ELF-1 (cell line): ENCODE results near the gene FAM43B.

ENCODE experiments used
- DNase-seq: peaks from one replicate; pipeline ENCODE4 v3.0.0-alpha.2; 2016; ENCODE audit warnings: low read depth, low spot score

Gene FAM43B

DNA sequence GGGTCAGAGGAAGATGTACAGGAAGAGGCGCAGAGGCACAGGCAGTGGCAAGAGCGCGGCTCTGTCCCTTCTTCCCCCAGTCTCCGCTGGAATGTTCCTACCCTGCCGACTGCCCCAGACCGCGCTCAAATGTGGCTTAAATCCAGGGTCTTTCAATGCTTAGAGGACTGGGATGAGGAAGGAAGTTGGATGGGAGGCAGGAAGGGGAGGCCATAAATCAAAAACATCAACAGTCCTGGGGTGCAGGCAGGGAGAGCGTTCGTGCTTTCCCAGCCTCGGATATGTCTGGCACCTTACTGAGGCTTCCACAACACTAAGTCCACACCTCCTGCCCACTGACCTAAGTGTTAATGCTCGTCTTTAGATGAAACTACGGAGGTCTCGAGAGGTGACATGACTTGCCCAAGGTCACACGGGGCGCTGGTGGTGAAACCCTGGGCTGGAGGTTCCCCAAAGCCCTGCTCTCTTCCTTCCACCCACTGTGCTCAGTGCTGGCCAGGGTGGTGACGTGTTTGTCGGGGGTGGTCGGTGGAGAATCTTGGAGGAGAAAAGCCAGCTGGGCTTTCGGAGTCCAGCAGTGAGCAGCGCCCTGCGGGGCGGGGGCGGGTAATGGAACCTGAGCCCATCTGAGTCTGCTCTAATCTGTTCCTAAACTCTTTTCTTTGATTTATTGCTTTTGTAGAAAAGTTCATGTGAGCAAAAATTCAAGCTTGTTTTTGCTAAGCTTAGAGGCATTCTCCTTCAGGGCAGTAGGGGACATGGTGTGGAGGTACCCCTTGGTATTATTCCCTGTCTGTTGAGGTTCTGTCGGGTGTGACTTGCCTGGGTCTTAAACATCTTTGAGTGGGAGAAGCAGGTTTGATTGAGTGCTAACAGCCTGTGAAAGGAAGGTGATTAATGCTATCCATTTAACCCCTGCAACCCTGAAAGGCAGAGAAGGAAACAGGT lies 37.2 kb downstream of the FAM43B start:
- DNase-seq = peak; percentile 64

DNA sequence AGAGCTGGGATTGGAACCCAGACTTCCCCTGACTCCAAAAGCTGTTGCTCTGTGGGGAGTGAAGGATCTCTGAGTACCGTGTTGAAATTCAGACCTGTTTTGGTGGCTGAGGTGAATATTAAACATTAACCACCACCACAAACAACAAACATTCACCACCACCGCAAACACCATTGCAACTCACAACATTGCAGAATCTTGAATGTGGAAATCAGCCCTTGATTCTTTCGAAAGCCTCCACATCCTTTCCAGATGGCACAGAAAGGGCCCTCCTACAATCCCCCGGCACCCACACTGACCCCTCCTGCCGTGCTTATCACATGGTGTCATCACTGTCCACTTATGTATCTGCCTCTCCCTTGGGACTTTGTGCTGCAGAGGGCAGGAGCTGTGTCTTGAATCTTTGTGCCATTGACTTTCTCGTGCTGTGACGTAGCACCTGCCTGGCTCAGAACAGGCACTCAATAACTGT lies 38.0 kb downstream of the FAM43B start:
- no peak for DNase-seq

DNA sequence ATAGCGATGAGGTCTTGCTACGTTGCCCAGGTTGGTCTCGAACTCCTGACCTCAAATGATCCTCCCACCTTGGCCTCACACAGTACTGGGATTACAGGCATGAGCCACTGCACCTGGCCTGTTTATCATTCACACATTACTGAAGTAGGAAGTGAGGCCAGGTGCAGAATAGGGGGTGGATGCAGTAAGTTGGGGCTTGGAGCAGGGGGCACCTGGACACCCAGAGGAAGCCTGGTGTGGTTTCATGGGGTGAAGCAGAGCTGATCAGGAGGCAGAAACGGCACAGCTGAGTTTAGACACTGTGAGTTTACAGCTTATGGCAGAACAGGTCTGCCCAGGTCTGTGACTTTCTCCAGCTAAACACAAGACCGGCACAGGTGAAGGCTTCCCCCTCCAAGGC lies 41.4 kb downstream of the FAM43B start:
- DNase-seq = no peak

DNA sequence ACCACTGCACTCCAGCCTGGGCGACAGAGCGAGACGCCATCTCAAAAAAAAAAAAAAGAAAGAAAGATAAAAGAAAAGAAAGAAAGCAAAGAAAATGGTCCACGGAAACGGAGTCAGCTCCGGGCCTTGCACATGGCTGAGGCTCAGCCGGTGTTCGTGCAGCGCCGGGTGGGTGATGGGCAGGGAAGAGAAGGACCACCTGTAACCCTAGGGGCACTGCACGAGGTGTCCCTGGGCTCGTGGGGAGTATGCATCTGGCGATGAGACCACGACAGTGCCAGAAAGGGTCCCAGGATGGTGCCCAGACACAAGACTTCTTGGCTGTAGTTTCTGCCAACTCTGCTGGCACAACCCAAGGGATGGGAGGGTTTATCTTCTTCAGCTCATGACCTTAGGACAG lies 42.4 kb downstream of the FAM43B start:
- DNase-seq = no peak

DNA sequence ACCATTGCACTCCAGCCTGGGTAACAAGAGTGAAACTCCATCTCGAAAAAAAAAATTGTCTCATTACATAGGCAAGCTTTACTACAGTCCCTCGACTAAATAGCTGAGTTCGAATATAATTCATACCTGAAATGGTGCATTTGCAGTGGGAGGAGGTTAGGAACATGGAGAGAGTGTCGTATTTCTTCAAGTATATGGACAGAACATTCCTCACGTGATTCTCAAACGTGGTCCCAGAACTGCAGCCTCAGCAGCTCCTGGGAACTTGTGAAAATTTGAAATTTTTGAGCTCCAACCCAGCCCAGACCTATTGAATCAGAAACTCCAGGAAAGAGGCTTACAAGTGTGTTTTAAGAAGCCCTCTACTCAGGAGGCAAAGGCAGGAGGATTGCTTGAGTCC lies 43.7 kb downstream of the FAM43B start:
- no peak for DNase-seq

DNA sequence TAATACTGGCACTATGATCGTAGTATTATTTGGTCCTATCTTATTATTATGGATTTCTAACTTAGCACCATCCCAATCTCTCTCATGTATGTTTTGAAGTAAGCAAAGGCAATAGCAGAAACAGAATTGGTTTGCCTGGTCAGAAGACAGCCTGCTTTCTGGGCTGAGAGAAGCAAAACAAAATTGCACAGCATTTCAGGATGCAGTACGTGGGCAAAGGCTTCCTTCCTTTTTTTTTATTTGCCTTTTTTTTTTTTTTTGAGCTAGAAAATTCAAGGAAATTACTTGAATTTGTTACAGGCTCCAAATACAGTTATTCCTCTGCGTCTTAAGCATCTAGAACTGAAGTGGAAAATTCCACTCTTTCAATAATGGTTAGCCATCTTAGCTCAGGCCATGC lies 45.3 kb downstream of the FAM43B start:
- no peak for DNase-seq

DNA sequence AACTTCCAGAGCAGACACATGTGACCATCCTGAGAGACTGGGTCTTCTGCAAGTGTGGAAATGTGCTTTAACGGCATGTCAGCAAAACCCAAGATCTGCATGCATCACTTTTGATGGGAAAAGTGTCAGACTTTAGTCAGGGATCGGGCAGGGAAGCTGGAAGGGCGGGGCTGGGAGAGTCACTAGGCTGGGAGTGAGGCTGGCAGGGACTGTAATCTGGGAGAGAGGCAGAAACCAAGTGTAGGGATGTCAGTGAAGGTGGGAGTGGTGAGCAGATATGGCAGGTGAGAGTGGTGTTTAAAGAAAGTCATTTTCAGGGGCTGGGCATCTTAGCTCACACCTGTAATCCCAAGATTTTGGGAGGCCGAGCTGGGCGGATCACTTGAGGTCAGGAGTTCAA lies 47.8 kb downstream of the FAM43B start:
- no peak for DNase-seq

DNA sequence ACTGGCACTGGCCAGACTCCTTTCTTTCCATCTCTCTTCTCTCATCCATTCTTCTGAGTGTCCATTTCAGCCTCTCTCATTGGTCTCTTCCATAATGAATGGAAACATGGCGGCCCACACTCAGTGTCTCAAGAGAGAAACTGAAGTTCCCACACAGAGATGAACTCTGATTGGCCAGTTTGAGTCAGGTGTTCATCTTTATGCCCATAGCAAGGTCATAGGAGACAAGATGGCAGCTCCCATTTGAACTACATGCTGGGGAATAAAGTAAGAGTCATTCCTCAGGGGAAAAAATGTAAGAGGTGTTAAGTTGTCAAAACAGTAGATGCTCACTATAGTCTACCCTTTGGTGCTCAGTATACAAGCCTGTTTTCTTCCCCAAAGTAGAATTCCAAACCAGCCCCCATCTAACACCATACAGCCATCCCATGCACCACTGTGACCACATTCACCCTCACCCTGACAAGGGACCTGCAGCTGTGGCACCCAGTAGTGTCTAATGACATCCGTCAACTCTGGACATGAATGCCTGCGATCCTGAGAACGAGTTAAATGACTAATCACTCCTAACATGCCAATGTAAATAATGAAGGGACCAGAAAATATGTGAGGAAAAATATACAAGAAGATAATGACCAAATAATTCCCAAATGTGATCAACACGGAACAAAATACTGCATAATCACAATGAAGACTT lies 48.9 kb downstream of the FAM43B start:
- DNase-seq = no peak

DNA sequence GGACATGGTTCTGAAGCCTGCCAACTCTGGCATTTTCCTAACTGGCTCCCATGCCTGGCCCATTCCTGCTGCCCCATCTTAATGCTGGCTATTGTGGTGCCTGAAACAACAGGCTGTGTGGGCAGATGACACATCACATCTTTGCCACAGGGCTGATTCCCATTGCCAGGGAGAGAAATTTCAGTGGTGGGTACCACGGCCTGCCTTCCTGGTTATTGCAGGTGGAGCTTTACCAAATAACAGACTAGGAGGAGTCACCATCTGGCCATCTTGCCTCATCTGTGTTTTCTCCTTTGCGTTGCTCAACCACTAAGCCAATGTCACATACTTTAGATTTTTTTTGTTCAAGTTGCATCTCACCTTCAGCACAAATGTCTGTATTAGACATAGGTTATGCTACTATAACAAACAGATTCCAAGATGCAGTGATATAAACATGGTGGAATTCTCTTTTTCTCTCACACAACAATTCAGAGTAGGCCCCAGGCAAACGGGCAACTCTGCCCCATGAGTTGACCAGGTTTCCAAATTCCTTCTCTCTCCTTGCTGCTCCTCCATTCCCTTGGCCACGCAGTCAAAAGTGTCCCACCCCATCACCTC lies 50.6 kb downstream of the FAM43B start:
- no peak for DNase-seq

DNA sequence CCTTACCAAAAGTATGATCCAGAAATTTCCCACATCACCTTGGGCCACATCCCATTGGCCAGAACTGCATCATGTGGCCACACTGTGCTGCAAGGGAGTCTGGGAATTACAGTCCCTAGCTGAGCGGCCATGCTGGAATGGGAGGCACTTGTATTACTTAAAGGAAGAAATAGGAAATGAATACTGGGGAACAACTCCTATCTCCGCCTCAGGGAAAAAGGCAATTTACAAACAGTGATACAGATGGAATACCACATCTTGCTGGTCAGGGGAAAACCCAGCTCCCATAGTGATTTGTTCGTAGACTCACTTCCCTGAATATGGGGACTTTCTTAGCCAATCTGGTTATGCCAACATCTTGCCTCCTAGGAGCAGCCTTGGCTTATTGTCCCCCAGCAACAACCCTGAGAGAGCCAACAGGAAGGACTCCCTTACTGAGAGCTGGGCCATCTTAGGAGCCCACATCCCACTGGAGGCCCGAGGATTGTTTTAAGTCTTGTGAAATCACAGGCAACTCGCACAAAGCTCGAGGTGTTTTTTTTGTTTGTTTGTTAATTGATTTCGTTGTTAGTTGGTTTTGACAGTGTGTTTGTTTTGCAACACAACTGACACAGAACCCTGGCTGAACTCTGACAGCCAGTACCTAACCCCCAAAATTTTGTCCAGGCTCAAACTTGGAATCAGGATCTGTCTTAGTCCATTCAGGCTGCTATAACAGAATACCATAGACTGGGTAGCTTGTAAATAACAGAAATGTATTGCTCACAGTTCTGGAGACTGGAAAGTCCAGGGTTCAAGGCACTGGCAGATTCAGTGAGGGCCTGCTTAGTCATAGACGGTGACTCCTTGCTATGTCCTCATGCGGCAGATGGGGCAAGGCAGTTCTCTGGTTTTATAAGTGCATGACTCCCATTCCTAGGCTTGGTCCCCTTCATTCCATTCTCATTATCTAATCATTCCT lies 51.4 kb downstream of the FAM43B start:
- no peak for DNase-seq
